ENCODE results near the gene MYH14. TPM values are rescaled to one million over a fixed set of nuclear protein-coding genes. Genes with fewer than 3 reads are reported as not detected.
A peak's percentile ranks its signal among the peaks of the same experiment; 100 is the strongest.

The MYH14 gene
- total and polyA plus RNA-seq, 9 of the 15 experiments (the other 6 are each of a cell fraction or from before 2014, with no cell fraction given), result 0.04 to 0.86 (median 0.19) TPM; not detected in 2

DNA sequence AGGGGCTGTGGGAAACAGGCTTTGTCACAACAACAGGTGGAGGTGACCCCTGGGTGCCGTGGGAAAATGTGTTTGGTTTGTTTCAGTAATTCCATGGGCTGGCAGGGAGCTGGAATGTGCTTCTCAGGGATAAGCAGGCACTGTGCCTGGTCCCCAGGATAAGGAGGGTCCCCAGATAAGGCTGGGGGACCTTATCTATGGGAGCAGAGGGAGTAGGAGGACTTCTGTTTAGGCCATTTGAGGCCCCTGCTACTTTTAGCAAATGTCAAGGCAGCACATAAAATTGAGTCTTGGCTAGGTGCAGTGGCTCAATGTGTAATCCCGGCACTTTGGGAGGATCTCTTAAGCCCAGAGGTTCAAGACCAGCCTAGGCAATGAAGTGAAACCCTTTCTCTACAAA lies 66.2 kb downstream of the MYH14 start (continued):
- TF ChIP-seq ZBTB5 (IDR thresholded peaks at IDR 0.05) (no peak), MCM5 (IDR thresholded peaks at IDR 0.05; ENCODE audit: low read depth) (no peak), ZFP91 (CRISPR knock-in tag; IDR thresholded peaks at IDR 0.05) (no peak), CBFB (CRISPR knock-in tag; IDR thresholded peaks at IDR 0.05) (no peak), FOXA3 (CRISPR knock-in tag; conservative IDR thresholded peaks at IDR 0.05 in 1 of 2, IDR thresholded peaks at IDR 0.05 in 1 of 2) (no peak), HDAC6 (IDR thresholded peaks at IDR 0.05; ENCODE audit: low read depth, low read length) (no peak), SPI1 (IDR thresholded peaks at IDR 0.05; ENCODE audit: borderline replicate concordance, low read depth, low read length) (no peak), HMG20A (CRISPR knock-in tag; conservative IDR thresholded peaks at IDR 0.05) (no peak), DPF2 (IDR thresholded peaks at IDR 0.05) (peak; percentile 97), TAF1 (IDR thresholded peaks at IDR 0.05; ENCODE audit: control insufficient read depth, extremely low read depth, insufficient read depth, low read length, severe bottlenecking) (peak; percentile 22), GTF2E2 (tag; IDR thresholded peaks at IDR 0.05) (peak; percentile 36; the same call in 1 of the 2 replicates), FOXP1 (CRISPR knock-in tag; IDR thresholded peaks at IDR 0.05) (no peak), NCOA2 (IDR thresholded peaks at IDR 0.05; ENCODE audit: partially characterized antibody in 2 of 2) (peak in 1 of 2 experiments; percentile 23), KAT2B (IDR thresholded peaks at IDR 0.05; ENCODE audit: low read depth, low read length) (no peak), DEAF1 (CRISPR knock-in tag; IDR thresholded peaks at IDR 0.05) (no peak)
- TF ChIP-seq, protein P1, sequence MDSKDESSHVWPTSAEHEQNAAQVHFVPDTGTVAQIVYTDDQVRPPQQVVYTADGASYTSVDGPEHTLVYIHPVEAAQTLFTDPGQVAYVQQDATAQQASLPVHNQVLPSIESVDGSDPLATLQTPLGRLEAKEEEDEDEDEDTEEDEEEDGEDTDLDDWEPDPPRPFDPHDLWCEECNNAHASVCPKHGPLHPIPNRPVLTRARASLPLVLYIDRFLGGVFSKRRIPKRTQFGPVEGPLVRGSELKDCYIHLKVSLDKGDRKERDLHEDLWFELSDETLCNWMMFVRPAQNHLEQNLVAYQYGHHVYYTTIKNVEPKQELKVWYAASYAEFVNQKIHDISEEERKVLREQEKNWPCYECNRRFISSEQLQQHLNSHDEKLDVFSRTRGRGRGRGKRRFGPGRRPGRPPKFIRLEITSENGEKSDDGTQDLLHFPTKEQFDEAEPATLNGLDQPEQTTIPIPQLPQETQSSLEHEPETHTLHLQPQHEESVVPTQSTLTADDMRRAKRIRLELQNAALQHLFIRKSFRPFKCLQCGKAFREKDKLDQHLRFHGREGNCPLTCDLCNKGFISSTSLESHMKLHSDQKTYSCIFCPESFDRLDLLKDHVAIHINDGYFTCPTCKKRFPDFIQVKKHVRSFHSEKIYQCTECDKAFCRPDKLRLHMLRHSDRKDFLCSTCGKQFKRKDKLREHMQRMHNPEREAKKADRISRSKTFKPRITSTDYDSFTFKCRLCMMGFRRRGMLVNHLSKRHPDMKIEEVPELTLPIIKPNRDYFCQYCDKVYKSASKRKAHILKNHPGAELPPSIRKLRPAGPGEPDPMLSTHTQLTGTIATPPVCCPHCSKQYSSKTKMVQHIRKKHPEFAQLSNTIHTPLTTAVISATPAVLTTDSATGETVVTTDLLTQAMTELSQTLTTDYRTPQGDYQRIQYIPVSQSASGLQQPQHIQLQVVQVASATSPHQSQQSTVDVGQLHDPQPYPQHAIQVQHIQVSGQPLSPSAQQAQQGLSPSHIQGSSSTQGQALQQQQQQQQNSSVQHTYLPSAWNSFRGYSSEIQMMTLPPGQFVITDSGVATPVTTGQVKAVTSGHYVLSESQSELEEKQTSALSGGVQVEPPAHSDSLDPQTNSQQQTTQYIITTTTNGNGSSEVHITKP (IDR thresholded peaks at IDR 0.05; ENCODE audit: partially characterized antibody), result no peak
- TF ChIP-seq, protein P2, sequence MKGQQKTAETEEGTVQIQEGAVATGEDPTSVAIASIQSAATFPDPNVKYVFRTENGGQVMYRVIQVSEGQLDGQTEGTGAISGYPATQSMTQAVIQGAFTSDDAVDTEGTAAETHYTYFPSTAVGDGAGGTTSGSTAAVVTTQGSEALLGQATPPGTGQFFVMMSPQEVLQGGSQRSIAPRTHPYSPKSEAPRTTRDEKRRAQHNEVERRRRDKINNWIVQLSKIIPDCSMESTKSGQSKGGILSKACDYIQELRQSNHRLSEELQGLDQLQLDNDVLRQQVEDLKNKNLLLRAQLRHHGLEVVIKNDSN (CRISPR knock-in tag; IDR thresholded peaks at IDR 0.05), result no peak
- TF ChIP-seq, protein P3, sequence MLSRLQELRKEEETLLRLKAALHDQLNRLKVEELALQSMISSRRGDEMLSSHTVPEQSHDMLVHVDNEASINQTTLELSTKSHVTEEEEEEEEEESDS (CRISPR knock-in tag; IDR thresholded peaks at IDR 0.05), result no peak

Data from K562 (cell line).